Ascending aorta (tissue), 2 donors: ENCODE data around the gene MED15. TPM values are rescaled to one million over a fixed set of nuclear protein-coding genes. Genes with fewer than 3 reads are reported as not detected.

Experiments
- DNase-seq, 2 donors: peaks; one replicate each; pipeline ENCODE4 v3.0.0-alpha.2; 2019; ENCODE audit warnings: low spot score in 2 of 2
- H3K27ac ChIP-seq, 2 donors: fragments of 200-600 bp; sonication (generic); one replicate each; pipeline ENCODE4 v1.5.1; 2016 to 2017; ENCODE audit warnings: mild to moderate bottlenecking in 1 of 2
- H3K27me3 ChIP-seq: fragments of 200-600 bp; sonication (generic); one replicate; pipeline ENCODE4 v1.5.1; 2017
- H3K36me3 ChIP-seq, 2 donors: fragments of 200-600 bp; sonication (generic); one replicate each; pipeline ENCODE4 v1.5.1; 2016
- H3K4me1 ChIP-seq, 2 donors: fragments of 200-600 bp; sonication (generic); one replicate each; pipeline ENCODE4 v1.5.1; 2016 to 2017; ENCODE audit warnings: mild to moderate bottlenecking in 1 of 2
- H3K4me3 ChIP-seq, 2 donors: fragments of 200-600 bp; sonication (generic); one replicate each; pipeline ENCODE4 v1.5.1; 2016 to 2017; ENCODE audit warnings: mild to moderate bottlenecking in 1 of 2
- H3K9me3 ChIP-seq, 2 donors: fragments of 200-600 bp; sonication (generic); one replicate each; pipeline ENCODE4 v1.5.1; 2016
- CTCF ChIP-seq, 3 experiments: fragments of 200-600 bp in 2 of 3; fragments of 450-650 bp in 1 of 3; sonication (generic) in 2 of 3; IDR thresholded peaks; one replicate each; pipeline ENCODE4 v1.5.1; 2016 to 2019; ENCODE audit warnings: antibody characterized with exemption in 3 of 3, mild to moderate bottlenecking in 1 of 3, moderate library complexity in 1 of 3
- intact Hi-C: fragments of 100-400 bp; cut with DNase I; formaldehyde crosslinking; loops from one replicate; pipeline ENCODE4 v1.15.1; 2023
- total RNA-seq: library from RNA; depleted of rRNA; stranded (reverse); fragments of >200 nt; gene quantifications from one replicate; pipeline ENCODE4 v1.1.0, GENCODE V29; 2016

Gene MED15
- total RNA-seq, 1 donor from 2014 or later = 204 TPM

- no peaks in the 10 kb centered on the region for H3K27me3 ChIP-seq
- no peak overlapping the region for H3K27ac ChIP-seq
- H3K36me3 ChIP-seq = peaks cover 15 to 20% of the 10 kb centered on the region in 2 donors
- no peaks in the 10 kb centered on the region for H3K9me3 ChIP-seq
- no peak for DNase-seq
- H3K4me3 ChIP-seq = no peak overlapping the region
- H3K4me1 ChIP-seq = peaks cover 6 to 25% of the 10 kb centered on the region in 2 donors
- no peak for TF ChIP-seq CTCF (IDR thresholded peaks at IDR 0.05)
- intact Hi-C loops = no loop called here
Measured at GRCh38 chr22:20519558-20519957, 12.1 kb downstream of the MED15 start.

- DNase-seq = no peak
- Histone ChIP-seq H3K36me3 (peaks cover 15 to 20% of the 10 kb centered on the region in 2 donors), H3K9me3 (no peaks in the 10 kb centered on the region), H3K4me3 (no peak overlapping the region), H3K27me3 (no peaks in the 10 kb centered on the region), H3K4me1 (peaks cover 6 to 23% of the 10 kb centered on the region in 2 donors), H3K27ac (no peak overlapping the region)
- TF ChIP-seq CTCF (IDR thresholded peaks at IDR 0.05) = no peak
- intact Hi-C loops = no loop called here
Measured at GRCh38 chr22:20520093-20520511, 12.7 kb downstream of the MED15 start.

GRCh38 chr22:20522134-20523004, 15.0 kb downstream of the MED15 start:
- no peak for TF ChIP-seq CTCF (IDR thresholded peaks at IDR 0.05)
- DNase-seq = no peak
- Histone ChIP-seq H3K27ac (peak overlapping the region in 1 of 2 donors; percentile 48), H3K4me3 (no peak overlapping the region), H3K27me3 (no peaks in the 10 kb centered on the region), H3K9me3 (no peaks in the 10 kb centered on the region), H3K36me3 (peaks cover 19 to 20% of the 10 kb centered on the region in 2 donors), H3K4me1 (peaks cover 9 to 23% of the 10 kb centered on the region in 2 donors)
- intact Hi-C loops = no loop called here

GRCh38 chr22:20523086-20523983, 15.9 kb downstream of the MED15 start:
- H3K9me3 ChIP-seq = no peaks in the 10 kb centered on the region
- H3K4me1 ChIP-seq = peaks cover 9 to 23% of the 10 kb centered on the region in 2 donors
- H3K27me3 ChIP-seq = no peaks in the 10 kb centered on the region
- H3K27ac ChIP-seq = peak overlapping the region; percentile 48 to 59
- peaks cover 24 to 26% of the 10 kb centered on the region in 2 donors for H3K36me3 ChIP-seq
- no peak overlapping the region for H3K4me3 ChIP-seq
- no peak for TF ChIP-seq CTCF (IDR thresholded peaks at IDR 0.05)
- intact Hi-C loops = no loop called here
- no peak for DNase-seq

- Histone ChIP-seq H3K4me3 (no peak overlapping the region), H3K36me3 (peaks cover 28 to 29% of the 10 kb centered on the region in 2 donors), H3K27ac (peak overlapping the region; percentile 48 to 59), H3K9me3 (no peaks in the 10 kb centered on the region), H3K4me1 (peaks cover 9 to 23% of the 10 kb centered on the region in 2 donors), H3K27me3 (no peaks in the 10 kb centered on the region)
- intact Hi-C loops = no loop called here
- TF ChIP-seq CTCF (IDR thresholded peaks at IDR 0.05) = no peak
- no peak for DNase-seq
Measured at GRCh38 chr22:20524004-20524481, 16.6 kb downstream of the MED15 start.
